Activated CD4-positive, alpha-beta T cell treated with anti-CD3 and anti-CD28 coated beads for 4 hours (primary cell): ENCODE measurements around the gene EMSY.
"Not testable (repeated sequence)": the region's sequence is repeated elsewhere in the genome, so short reads cannot be mapped to it uniquely, and the experiment has no call there.

Experiments
- DNase-seq, 2 donors: peaks; one replicate each; pipeline ENCODE4 v3.0.0-alpha.2; 2020

The EMSY gene

GRCh38 chr11:76577226-76577920, 132.6 kb downstream of the EMSY start:
- no peak for DNase-seq

GRCh38 chr11:76577921-76578653, 133.3 kb downstream of the EMSY start:
- DNase-seq: no peak

- no peak for DNase-seq
Measured at GRCh38 chr11:76578654-76579055, 133.8 kb downstream of the EMSY start.

- DNase-seq: no peak
Measured at GRCh38 chr11:76579056-76579751, 134.4 kb downstream of the EMSY start.

- DNase-seq: no peak
Measured at GRCh38 chr11:76579752-76580151, 134.9 kb downstream of the EMSY start.

GRCh38 chr11:76582471-76582870, 137.7 kb downstream of the EMSY start:
- DNase-seq: not testable (repeated sequence)

GRCh38 chr11:76587820-76588454, 143.1 kb downstream of the EMSY start:
- DNase-seq: no peak

- DNase-seq: peak; percentile 31 to 32
Measured at GRCh38 chr11:76588455-76589325, 143.9 kb downstream of the EMSY start.

- no peak for DNase-seq
Measured at GRCh38 chr11:76589477-76589876, 144.7 kb downstream of the EMSY start.

- no peak for DNase-seq
Measured at GRCh38 chr11:76589964-76590950, 145.4 kb downstream of the EMSY start.

- DNase-seq: no peak
Measured at GRCh38 chr11:76591416-76591815, 146.6 kb downstream of the EMSY start.

GRCh38 chr11:76592025-76592914, 147.5 kb downstream of the EMSY start:
- DNase-seq: no peak

GRCh38 chr11:76592961-76593360, 148.1 kb downstream of the EMSY start:
- no peak for DNase-seq

GRCh38 chr11:76595091-76595490, 150.3 kb downstream of the EMSY start:
- not testable (repeated sequence) for DNase-seq

- DNase-seq: no peak
Measured at GRCh38 chr11:76596652-76597051, 151.8 kb downstream of the EMSY start.

- no peak for DNase-seq
Measured at GRCh38 chr11:76597533-76598425, 153.0 kb downstream of the EMSY start.

- DNase-seq: no peak
Measured at GRCh38 chr11:76598426-76598839, 153.6 kb downstream of the EMSY start.

- DNase-seq: no peak
Measured at GRCh38 chr11:76599041-76600013, 154.5 kb downstream of the EMSY start.
